ACC112 (cell line): ENCODE measurements around the gene ZNF641.

Experiments used
- H2AFZ ChIP-seq: fragments of 200-600 bp; sonication (generic); one replicate; pipeline ENCODE4 v1.6.0; 2017; ENCODE audit warnings: antibody characterized with exemption, low read length; ENCODE audit not compliant: unreplicated experiment
- H3K27ac ChIP-seq: fragments of 200-600 bp; sonication (generic); 2 replicates; pipeline ENCODE4 v1.5.1; 2014; ENCODE audit warnings: low read depth, mild to moderate bottlenecking, antibody characterized with exemption, low read length, moderate library complexity
- H3K27me3 ChIP-seq: fragments of 200-600 bp; sonication (generic); 2 replicates; pipeline ENCODE4 v1.6.1; 2014; ENCODE audit warnings: mild to moderate bottlenecking, antibody characterized with exemption, low read length, moderate library complexity, mixed read lengths; ENCODE audit not compliant: insufficient read depth
- H3K36me3 ChIP-seq: fragments of 200-600 bp; sonication (generic); 2 replicates; pipeline ENCODE4 v1.6.1; 2016; ENCODE audit warnings: mild to moderate bottlenecking, antibody characterized with exemption, low read length, moderate library complexity, mixed read lengths; ENCODE audit not compliant: insufficient read depth
- H3K4me1 ChIP-seq: fragments of 200-600 bp; sonication (generic); one replicate; pipeline ENCODE4 v1.6.1; 2016; ENCODE audit warnings: low read length, mixed read lengths; ENCODE audit not compliant: insufficient read depth, unreplicated experiment, control insufficient read depth
- H3K4me3 ChIP-seq: fragments of 200-600 bp; sonication (generic); 2 replicates; pipeline ENCODE4 v1.5.1; 2014; ENCODE audit warnings: mild to moderate bottlenecking, low read depth, low read length
- H3K79me2 ChIP-seq: fragments of 200-600 bp; sonication (generic); one replicate; pipeline ENCODE4 v1.6.0; 2016; ENCODE audit warnings: low read length; ENCODE audit not compliant: control insufficient read depth, unreplicated experiment, insufficient read depth

Gene ZNF641

GRCh38 chr12:48296586-48297282, 54.0 kb downstream of the ZNF641 start:
- no peaks in the 10 kb centered on the region for H3K79me2 ChIP-seq
- peak overlapping the region; percentile 78 for H3K4me3 ChIP-seq
- H3K27me3 ChIP-seq = peaks cover 18% of the 10 kb centered on the region
- H2AFZ ChIP-seq = peak overlapping the region; percentile 87
- H3K36me3 ChIP-seq = no peaks in the 10 kb centered on the region
- H3K4me1 ChIP-seq = no peaks in the 10 kb centered on the region
- H3K27ac ChIP-seq = no peak overlapping the region

GRCh38 chr12:48292040-48292439, 58.7 kb downstream of the ZNF641 start:
- Histone ChIP-seq H3K4me1 (no peaks in the 10 kb centered on the region), H3K36me3 (no peaks in the 10 kb centered on the region), H3K79me2 (no peaks in the 10 kb centered on the region), H3K27me3 (peaks cover 49% of the 10 kb centered on the region), H3K27ac (no peak overlapping the region), H2AFZ (no peak overlapping the region), H3K4me3 (no peak overlapping the region)

- no peak overlapping the region for H3K4me3 ChIP-seq
Measured at GRCh38 chr12:48291511-48291910, 59.2 kb downstream of the ZNF641 start.

DNA sequence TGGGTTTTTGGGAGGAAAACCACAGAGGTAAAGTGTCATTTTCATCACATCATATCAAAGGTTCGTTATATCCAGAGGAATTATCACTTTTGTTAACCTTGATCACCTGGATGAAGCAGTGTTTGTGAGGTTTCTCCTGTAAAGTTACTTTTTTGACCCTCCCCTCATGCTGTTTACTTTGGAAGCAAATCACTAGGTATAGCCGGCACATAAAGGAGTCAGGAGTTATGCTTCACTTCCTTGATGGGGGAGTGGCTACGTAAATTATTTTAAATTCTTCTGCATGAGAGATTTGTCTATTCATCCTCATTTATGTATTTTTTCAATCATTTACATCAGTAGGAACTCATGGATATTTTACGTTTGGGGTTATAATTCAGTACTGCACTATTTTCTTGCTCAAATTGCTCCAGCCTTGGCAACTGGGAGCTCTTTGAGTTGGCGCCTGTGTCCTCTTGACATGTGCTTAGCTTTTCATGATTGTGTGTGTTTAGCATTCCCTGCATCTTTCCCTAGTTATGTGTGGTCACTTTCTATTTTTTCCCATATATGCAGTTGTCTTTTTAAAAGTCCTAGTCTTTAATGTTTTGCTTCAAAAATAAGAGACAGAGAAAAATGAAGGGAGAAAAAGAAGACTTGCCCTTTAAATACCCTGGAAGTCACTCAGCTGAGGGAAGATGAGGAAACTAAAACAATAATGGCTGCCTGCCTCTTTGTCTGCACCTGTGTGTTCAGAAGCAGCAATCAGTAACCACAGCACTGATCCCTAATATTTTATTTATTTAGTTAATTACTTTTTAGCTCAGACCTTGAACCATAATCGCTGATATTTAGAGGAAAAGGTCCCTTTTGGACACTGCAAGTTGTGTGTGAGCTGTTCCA, 62.1 kb downstream of the ZNF641 start:
- no peaks in the 10 kb centered on the region for H3K79me2 ChIP-seq
- no peak overlapping the region for H3K4me3 ChIP-seq
- H3K4me1 ChIP-seq = no peaks in the 10 kb centered on the region
- H3K36me3 ChIP-seq = no peaks in the 10 kb centered on the region
- H3K27me3 ChIP-seq = peaks cover 59% of the 10 kb centered on the region
- no peak overlapping the region for H3K27ac ChIP-seq
- no peak overlapping the region for H2AFZ ChIP-seq

More at GRCh38 chr12:48291511-48291910, 59.2 kb downstream of the ZNF641 start:
- no peak overlapping the region for H2AFZ ChIP-seq
- H3K4me1 ChIP-seq = no peaks in the 10 kb centered on the region
- peaks cover 49% of the 10 kb centered on the region for H3K27me3 ChIP-seq
- H3K36me3 ChIP-seq = no peaks in the 10 kb centered on the region
- H3K27ac ChIP-seq = no peak overlapping the region
- no peaks in the 10 kb centered on the region for H3K79me2 ChIP-seq
